Measurements from ENCODE around the gene SEMA7A.
"Not testable (repeated sequence)": the region's sequence is repeated elsewhere in the genome, so short reads cannot be mapped to it uniquely, and the experiment has no call there.

SEMA7A gene

GRCh38 chr15:74397239-74398068, 36.3 kb downstream of the SEMA7A start:
- DNase-seq: no peak

- DNase-seq: no peak
Observed at GRCh38 chr15:74396445-74397238, 37.1 kb downstream of the SEMA7A start.

- no peak for DNase-seq
Observed at GRCh38 chr15:74396146-74396438, 37.7 kb downstream of the SEMA7A start.

GRCh38 chr15:74395319-74396145, 38.2 kb downstream of the SEMA7A start:
- no peak for DNase-seq

GRCh38 chr15:74394090-74394846, 39.5 kb downstream of the SEMA7A start:
- DNase-seq: no peak

- DNase-seq: no peak
Observed at GRCh38 chr15:74393423-74393822, 40.3 kb downstream of the SEMA7A start.

- no peak for DNase-seq
Observed at GRCh38 chr15:74392902-74393301, 40.9 kb downstream of the SEMA7A start.

- DNase-seq: no peak
Observed at GRCh38 chr15:74392451-74392830, 41.3 kb downstream of the SEMA7A start.

- DNase-seq: no peak
Observed at GRCh38 chr15:74391582-74392450, 41.9 kb downstream of the SEMA7A start.

- no peak for DNase-seq
Observed at GRCh38 chr15:74390647-74391288, 43.0 kb downstream of the SEMA7A start.

- not testable (repeated sequence) for DNase-seq
Observed at GRCh38 chr15:74390049-74390646, 43.6 kb downstream of the SEMA7A start.

GRCh38 chr15:74389241-74390048, 44.3 kb downstream of the SEMA7A start:
- no peak for DNase-seq

- no peak for DNase-seq
Observed at GRCh38 chr15:74388363-74388951, 45.3 kb downstream of the SEMA7A start.

GRCh38 chr15:74387621-74388362, 46.0 kb downstream of the SEMA7A start:
- no peak for DNase-seq

- DNase-seq: no peak
Observed at GRCh38 chr15:74387141-74387541, 46.6 kb downstream of the SEMA7A start.

- DNase-seq: no peak
Observed at GRCh38 chr15:74386496-74387140, 47.1 kb downstream of the SEMA7A start.

GRCh38 chr15:74385733-74386132, 48.0 kb downstream of the SEMA7A start:
- DNase-seq: no peak
